Measurements from ENCODE around the gene TBC1D10B. TPM values are rescaled to one million over a fixed set of nuclear protein-coding genes. Genes with fewer than 3 reads are reported as not detected.

TBC1D10B gene
- total RNA-seq, 1 experiment from 2014 or later, result 49.2 TPM

DNA sequence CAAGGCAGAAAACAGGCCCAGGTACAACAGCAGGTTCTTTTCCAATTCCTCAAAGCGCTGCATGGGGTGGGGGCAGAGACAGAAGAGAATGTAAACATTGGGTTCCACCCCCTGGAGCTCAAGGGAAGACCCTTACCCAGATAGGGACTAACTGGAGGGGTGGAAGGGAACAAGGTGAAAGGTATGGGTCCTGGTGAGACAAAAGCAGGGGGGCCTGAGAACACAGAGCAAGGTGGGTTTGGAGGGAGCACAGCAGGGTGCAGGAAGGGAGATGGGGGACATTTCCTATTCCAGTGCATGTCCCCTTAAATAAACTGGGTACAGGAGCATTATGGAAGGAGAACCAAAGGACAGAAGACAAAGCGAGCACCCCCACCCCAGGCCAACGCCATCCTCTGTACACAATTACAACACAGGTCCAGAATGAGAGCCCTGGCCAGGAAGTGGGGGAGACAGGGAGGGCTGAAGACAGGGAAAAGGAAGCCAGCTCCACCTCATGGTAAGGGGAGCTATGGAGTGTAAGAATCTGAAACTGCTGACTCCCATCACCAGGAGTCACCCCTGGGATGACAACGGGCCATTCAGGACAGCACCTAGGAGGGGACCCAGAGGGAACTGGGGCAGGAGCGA lies 13.1 kb downstream of the TBC1D10B start:
- DNase-seq (ENCODE audit: low read depth, low spot score), result no peak
- Histone ChIP-seq H3K9me3 (ENCODE audit: control insufficient read depth in 1 of 2, insufficient read depth in 1 of 2, low read depth in 1 of 2, low read length in 2 of 2) (no peaks in the 10 kb centered on the region), H3K9ac (ENCODE audit: low read length) (no peak overlapping the region; the same call in 1 of the 2 replicates), H3K4me1 (ENCODE audit: control insufficient read depth in 1 of 2, insufficient read depth in 2 of 2, low read length in 2 of 2) (peaks cover 30 to 44% of the 10 kb centered on the region in 2 experiments), H3K79me2 (ENCODE audit: insufficient read depth, low read length) (peaks cover 51% of the 10 kb centered on the region), H3K36me3 (ENCODE audit: control insufficient read depth in 1 of 2, insufficient read depth in 2 of 2, low read length in 2 of 2) (peaks cover 13 to 42% of the 10 kb centered on the region in 2 experiments), H3K27ac (ENCODE audit: low read depth, low read length) (no peak overlapping the region; the same call in 1 of the 2 replicates), H3K4me3 (replicated peaks in 1 of 2; ENCODE audit: low read depth in 1 of 2, low read length in 2 of 2) (peak overlapping the region in 1 of 2 experiments; percentile 92; a peak in 1 of 4 replicates), H3K9me2 (ENCODE audit: insufficient read depth) (no peaks in the 10 kb centered on the region), H3K27me3 (ENCODE audit: insufficient read depth, low read length) (no peaks in the 10 kb centered on the region), H3K4me2 (ENCODE audit: low read length) (peak overlapping the region; percentile 74), H2AFZ (ENCODE audit: low read depth, low read length, poor library complexity, severe bottlenecking) (no peak overlapping the region), H4K20me1 (ENCODE audit: insufficient read depth) (no peaks in the 10 kb centered on the region)
- ChIA-PET RAD21 (ENCODE audit: low non-redundant PET in 1 of 2, low total read pairs in 2 of 2, uncharacterized antibody in 2 of 2, unreplicated experiment in 2 of 2) (no interaction called here), POLR2A (interaction anchor here (2.5 kb wide), 1 partner anchor 13 kb away, joined by 15 read pairs; the partner anchor contains the start of gene TBC1D10B), CTCF (interaction anchor here (0.8 kb wide), 1 partner anchor 14 kb away, joined by 4 read pairs; no protein-coding TSS in a partner anchor)
- TF ChIP-seq ELF1 (IDR thresholded peaks at IDR 0.05; ENCODE audit: borderline replicate concordance, low read depth) (no peak), SRF (IDR thresholded peaks at IDR 0.05; ENCODE audit: low read depth) (no peak), POLR2AphosphoS5 (IDR thresholded peaks at IDR 0.05; ENCODE audit: low read depth, low read length) (0 out of 2 replicates have a peak, but pooled peaks have one; percentile 27), SP1 (IDR thresholded peaks at IDR 0.05; ENCODE audit: low read depth) (no peak)
- TF ChIP-seq, protein P1, sequence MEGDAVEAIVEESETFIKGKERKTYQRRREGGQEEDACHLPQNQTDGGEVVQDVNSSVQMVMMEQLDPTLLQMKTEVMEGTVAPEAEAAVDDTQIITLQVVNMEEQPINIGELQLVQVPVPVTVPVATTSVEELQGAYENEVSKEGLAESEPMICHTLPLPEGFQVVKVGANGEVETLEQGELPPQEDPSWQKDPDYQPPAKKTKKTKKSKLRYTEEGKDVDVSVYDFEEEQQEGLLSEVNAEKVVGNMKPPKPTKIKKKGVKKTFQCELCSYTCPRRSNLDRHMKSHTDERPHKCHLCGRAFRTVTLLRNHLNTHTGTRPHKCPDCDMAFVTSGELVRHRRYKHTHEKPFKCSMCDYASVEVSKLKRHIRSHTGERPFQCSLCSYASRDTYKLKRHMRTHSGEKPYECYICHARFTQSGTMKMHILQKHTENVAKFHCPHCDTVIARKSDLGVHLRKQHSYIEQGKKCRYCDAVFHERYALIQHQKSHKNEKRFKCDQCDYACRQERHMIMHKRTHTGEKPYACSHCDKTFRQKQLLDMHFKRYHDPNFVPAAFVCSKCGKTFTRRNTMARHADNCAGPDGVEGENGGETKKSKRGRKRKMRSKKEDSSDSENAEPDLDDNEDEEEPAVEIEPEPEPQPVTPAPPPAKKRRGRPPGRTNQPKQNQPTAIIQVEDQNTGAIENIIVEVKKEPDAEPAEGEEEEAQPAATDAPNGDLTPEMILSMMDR (IDR thresholded peaks at IDR 0.05 in 2 of 3, conservative IDR thresholded peaks at IDR 0.05 in 1 of 3; ENCODE audit: borderline replicate concordance in 1 of 3, insufficient read depth in 1 of 3, low read depth in 2 of 3, low read length in 2 of 3), result no peak
- BruUV-seq (replicated peaks), result no TSS peak
- no peak for ATAC-seq
- intact Hi-C loops (cut with micrococcal nuclease), result no loop called here
